HG03354 (cell line): ENCODE data around the gene IQUB.
"Not testable (repeated sequence)": the region's sequence is repeated elsewhere in the genome, so short reads cannot be mapped to it uniquely, and the experiment has no call there.

ENCODE experiments used
- ATAC-seq: cut with Tn5 transposase; IDR thresholded peaks from one replicate; pipeline ENCODE4 v1.9.1; 2021; ENCODE audit warnings: mild to moderate bottlenecking; ENCODE audit not compliant: unreplicated experiment, poor library complexity, severe bottlenecking

The IQUB gene

GRCh38 chr7:123552134-123552533 is 17.7 kb upstream of the IQUB start:
- not testable (repeated sequence) for ATAC-seq

DNA sequence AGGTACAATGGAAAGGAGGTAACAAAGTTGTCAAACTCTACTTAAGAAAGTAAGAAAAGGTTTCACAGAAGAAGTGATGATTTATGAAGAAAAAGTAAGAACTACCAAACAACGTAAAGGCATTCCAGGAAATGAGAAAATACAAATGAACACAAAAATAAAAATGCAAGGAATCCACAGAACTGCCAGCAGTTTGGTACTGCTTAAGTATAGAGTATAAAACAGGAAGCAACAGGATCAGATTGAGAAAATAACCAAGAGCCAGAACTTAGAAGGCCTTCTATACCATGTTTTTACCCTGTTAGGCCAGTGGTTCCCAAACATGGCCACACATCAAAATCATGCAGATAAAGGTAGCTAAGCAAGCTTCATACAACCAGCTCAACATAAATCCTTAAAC is 14.0 kb upstream of the IQUB start:
- no peak for ATAC-seq

DNA sequence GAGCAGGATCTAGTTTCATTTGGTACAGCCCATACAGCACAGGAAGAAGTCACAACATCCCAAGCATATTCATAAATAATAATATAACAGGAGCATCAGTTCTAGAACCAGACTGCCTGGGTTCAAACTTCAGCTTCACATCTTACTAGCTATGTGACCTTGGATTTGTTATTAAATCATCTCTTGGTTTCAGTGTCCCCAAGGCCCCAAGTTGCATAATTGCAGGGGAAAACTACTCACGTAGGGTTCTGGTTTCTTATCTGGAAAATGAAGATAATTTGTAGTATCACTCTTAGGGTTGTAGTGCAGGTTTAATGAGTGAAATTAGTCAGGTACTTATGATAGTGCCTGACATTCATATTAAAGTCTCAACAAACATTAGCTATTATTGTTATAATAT is 5.5 kb upstream of the IQUB start:
- peak; percentile 32 for ATAC-seq

- ATAC-seq: no peak
Measured at GRCh38 chr7:123538897-123539296, 4.5 kb upstream of the IQUB start.

GRCh38 chr7:123538189-123538714 is 3.9 kb upstream of the IQUB start:
- ATAC-seq: no peak

DNA sequence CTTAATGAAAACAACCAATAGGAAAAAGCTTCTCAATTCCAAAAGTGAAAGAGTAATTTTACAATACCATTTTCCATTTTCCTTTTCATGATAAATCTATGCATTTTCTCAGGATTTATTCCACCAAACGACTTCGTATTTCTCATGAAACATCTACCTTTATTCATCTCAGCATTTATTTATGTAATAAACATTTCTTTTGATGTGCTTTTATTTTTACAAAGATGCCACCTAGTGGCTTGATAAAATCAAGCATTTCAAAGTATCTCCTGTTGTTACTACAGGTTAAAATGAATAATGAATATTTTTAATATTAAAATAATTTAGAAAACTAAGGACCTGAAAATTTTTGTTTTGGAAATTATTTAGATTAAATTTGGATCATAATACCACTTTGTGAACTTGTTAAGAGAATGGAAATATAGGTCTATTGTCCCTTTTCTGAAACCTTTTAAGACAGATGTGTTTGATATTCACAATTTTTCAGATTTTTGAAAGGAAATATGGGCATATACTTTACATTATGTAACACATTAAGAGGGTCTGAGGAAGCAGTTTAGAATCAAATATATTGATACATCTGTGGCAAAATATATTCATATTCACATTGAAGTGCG is 2.7 kb upstream of the IQUB start:
- no peak for ATAC-seq

DNA sequence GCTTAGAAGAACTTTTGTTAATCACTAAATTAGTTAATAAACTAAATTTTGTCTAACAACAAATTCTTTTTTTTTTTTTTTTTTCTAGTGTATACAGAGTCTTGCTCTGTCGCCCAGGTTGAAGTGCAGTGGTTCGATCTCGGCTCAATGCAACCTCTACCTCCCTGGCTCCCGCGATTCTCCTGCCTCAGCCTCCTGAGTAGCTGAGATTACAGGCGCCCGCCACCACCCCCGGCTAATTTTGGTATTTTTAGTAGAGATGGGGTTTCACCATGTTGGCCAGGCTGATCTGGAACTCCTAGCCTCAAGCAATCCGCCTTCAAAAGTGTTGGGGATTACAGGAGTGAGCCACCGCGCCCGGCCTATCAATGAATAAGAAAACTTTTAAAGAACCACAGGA is 1.1 kb upstream of the IQUB start:
- no peak for ATAC-seq

DNA sequence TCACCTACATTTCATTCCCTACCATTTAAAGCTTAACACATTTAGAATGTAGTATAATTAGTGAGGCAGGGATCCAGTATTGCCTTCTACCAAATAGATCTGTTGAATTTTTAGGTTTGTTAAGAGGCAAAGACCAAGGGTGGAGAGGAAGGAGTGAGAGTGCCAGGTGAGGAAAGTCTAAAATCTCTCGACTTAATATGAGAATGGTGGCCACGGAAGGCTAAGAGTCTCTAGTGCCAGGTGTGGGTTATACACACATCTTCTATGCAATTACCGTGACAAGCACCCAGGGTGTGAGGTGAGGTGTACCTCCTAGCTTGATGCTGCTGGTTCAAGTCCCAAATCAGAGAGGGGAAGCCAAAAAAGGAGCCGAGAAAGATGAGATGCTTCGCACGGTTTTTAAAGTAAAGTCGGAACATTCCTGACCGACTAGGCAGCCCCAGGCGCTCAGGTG is 439 bp downstream of the IQUB start:
- peak; percentile 39 for ATAC-seq

- ATAC-seq: no peak
Measured at GRCh38 chr7:123533553-123533917, 860 bp downstream of the IQUB start.

DNA sequence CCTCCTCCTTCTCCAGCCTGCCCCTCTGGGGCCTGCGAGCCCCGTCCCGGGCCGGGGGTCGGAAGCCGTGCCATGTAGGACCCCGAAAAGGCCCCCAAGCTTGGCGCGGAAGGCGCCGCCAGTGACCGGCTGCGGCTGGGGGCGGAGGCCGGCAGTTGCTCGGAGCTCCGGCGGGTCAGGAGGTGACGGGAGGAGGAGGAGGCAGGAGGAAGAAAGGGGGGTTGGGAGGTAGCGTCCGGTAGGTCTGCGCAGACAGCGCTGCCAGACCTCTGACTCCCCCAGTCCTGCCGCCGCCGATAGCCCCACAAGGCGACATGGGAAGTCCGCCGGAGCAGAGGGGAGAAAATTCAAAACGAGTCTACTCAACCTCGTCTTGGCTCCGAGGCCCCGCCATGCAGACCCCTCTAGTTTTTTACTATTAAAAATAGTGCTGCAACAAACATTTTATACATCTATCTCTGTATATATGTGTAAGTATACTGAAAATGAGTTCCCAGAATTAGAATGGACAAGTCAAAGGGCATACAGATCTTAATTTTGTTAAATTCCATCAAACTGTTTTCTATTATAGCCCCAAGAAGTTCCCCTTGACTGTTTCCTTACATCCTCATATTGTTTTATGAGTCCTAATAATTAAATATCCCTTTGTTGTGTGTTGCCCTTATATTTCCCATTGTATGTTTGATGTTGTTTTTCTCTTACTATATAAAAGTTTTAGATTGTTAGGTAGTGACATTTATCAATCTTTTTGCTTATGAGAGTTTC is 1.4 kb downstream of the IQUB start:
- peak; percentile 34 for ATAC-seq

DNA sequence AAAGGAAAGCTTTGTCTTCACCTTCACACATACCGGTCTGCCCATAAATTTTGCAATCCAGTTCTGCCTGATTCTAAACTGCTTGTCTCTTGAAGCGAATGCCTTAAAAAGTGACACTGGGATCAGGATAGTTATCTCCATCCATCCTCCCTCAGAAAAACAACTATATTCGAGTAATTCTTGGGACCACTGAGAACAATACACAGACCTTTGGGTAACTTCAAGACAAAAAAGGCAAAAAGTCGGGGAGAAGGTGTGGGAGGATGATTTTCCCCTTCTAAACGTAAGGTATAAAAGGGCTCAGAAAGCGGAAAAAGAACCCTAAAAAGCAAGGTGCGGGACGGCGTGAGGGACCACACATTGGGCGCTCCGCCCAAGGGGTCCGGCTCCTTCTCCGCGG is 2.1 kb downstream of the IQUB start:
- ATAC-seq: peak; percentile 7

GRCh38 chr7:123530035-123530591 is 4.3 kb downstream of the IQUB start:
- ATAC-seq: not testable (repeated sequence)

DNA sequence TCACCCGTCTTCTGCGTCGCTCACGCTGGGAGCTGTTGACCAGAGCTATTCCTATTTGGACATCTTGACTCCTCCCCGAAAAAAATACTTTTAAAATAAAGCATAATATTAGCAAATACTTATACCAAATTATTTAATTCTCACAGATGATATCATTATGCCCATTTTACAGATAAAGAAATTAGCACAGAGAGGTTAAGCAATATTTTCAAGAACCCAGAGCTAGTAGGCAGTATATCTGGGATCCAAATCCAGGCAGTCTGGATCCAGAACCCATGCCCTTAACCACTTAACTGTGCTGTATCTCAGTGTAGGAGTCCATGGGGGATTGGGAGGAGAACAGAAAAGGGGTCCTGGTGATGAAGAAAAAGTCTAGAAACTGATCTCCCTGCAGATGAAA is 6.1 kb downstream of the IQUB start:
- no peak for ATAC-seq

- not testable (repeated sequence) for ATAC-seq
Measured at GRCh38 chr7:123527712-123528225, 6.6 kb downstream of the IQUB start.

- ATAC-seq: not testable (repeated sequence)
Measured at GRCh38 chr7:123526533-123526932, 7.9 kb downstream of the IQUB start.

- no peak for ATAC-seq
Measured at GRCh38 chr7:123522066-123522465, 12.3 kb downstream of the IQUB start.

GRCh38 chr7:123505221-123505620 is 29.2 kb downstream of the IQUB start:
- ATAC-seq: no peak

GRCh38 chr7:123502201-123502600 is 32.2 kb downstream of the IQUB start:
- ATAC-seq: no peak

DNA sequence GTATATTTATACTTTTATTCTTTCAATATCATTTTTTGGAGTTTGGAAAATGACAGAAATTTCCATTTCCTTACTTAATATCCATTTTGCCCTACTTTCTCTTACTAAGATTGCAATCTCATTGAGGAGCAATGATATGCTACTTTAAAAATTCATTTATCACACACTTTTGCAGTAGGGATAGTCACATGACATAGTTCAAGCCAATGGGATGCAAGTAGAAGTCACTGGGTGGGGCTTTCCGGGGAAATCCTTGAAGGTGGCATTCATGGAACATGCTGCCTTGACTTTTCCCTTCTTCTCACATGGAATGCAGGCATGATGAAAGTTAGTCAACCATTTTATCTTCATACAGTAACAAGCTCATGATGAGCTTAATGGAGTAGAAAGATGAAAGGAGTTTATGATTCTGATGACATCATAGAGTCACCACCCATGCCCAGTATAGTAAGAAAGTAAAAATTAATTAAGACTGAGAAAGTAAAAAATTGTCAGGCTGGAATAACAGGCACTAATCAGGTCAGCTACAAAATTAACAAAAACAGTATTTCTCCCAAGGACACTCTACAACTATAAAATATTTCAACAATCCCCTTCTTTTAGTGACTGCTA is 33.4 kb downstream of the IQUB start:
- no peak for ATAC-seq

DNA sequence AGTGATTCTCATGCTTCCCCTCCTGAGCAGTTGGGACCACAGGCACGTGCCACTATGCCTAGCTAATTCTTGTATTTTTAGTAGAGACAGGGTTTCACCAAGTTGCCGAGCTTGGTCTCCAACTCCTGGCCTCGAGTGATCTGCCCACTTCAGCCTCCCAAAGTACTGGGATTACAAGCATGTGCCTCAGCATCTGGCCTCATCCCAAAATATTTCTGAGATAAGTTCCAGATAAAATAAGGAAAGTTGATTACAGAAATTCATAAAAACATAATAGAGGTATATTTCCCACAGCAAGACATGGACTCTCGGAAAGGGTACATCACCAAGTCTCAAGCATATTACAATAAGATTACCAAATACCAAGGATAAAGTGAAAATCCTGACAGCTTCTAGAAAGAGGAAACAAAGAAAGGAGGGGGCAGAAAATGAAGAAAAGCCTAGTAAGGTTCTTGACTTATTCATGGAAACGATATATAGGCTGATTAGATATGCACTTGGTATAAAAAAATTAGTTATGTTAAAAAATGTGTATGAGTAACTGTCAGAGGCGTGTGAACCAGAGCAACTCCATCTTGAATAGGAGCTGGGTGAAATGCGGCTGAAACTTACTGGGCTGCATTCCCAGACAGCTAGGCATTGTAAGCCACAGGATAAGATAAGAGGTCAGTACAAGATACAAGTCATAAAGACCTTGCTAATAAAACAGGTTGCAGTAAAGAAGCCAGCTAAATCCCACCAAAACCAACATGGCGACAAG is 35.0 kb downstream of the IQUB start:
- no peak for ATAC-seq
